ENCODE data around the gene CA14.
A peak's percentile ranks its signal among the peaks of the same experiment; 100 is the strongest.

Gene CA14

GRCh38 chr1:150256198-150256553 is 1.4 kb upstream of the CA14 start:
- H3K4me2 ChIP-seq (ENCODE audit: low read depth, low read length, poor library complexity, severe bottlenecking), result peak overlapping the region; percentile 87
- no peaks in the 10 kb centered on the region for H3K9me2 ChIP-seq (replicated peaks; ENCODE audit: low read depth, low read length)
- no peak for TF ChIP-seq EZH2phosphoT487 (IDR thresholded peaks at IDR 0.05; ENCODE audit: borderline replicate concordance)
- TF ChIP-seq CTCF (conservative IDR thresholded peaks at IDR 0.05; ENCODE audit: low read length), result no peak
- H3K36me3 ChIP-seq (ENCODE audit: insufficient read depth, low read length), result no peaks in the 10 kb centered on the region
- H3K9ac ChIP-seq (ENCODE audit: low read depth, low read length, poor library complexity, severe bottlenecking), result peak overlapping the region; percentile 70
- peak overlapping the region; percentile 98 for H2AFZ ChIP-seq (ENCODE audit: low read length)
- H3F3A ChIP-seq (ENCODE audit: low read depth), result no peaks in the 10 kb centered on the region
- no peaks in the 10 kb centered on the region for H3K27me3 ChIP-seq (ENCODE audit: insufficient read depth, low read length, poor library complexity, severe bottlenecking)
- peak overlapping the region; percentile 70 for H3K4me3 ChIP-seq (ENCODE audit: low read length, poor library complexity, severe bottlenecking)
- peaks cover 4% of the 10 kb centered on the region for H3K4me1 ChIP-seq (ENCODE audit: insufficient read depth, low read length, poor library complexity, severe bottlenecking)
- no peaks in the 10 kb centered on the region for H4K20me1 ChIP-seq (ENCODE audit: insufficient read depth, low read length, poor library complexity, severe bottlenecking)
- H3K79me2 ChIP-seq (ENCODE audit: insufficient read depth, low read length), result no peaks in the 10 kb centered on the region
- H3K9me3 ChIP-seq (ENCODE audit: insufficient read depth, low read depth, low read length), result no peaks in the 10 kb centered on the region

DNA sequence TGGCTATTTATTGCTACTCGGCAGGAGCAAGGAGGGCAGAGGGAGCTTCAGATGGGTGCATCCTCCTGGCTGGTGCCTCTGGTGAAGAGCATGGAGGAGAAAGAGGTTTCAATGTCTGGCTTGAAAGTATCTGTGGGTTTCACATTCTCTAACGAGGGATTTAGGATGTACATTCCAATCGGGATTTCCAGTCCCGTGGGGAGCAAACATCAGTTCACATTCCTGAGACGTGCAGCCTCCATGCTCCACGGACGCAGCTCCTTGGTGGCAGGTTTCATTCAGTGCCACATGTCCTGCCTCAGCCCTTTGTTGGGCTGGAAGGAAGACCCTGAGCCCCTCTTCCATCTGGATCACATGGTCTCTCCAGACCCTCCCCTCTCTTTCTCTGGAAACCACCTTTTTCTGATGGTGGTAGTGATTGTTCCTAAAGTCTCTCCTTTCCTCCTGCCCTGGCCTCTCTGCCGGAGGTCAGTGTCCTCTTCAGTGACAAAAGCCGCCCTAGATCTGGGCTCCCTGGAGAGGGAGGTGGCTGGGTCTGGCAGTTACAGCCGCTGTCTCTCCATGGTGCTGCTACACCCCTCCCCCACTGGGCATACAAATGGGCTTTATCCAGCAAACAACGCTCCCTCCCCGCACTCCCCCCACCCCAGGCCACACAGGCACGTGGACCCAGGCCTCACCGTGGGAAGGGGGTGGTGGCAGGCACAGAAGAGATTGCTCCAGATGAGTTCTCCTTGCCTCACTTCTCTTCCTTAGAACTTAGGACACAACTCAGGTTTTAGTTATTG is 826 bp upstream of the CA14 start:
- Histone ChIP-seq H2AFZ (ENCODE audit: low read length) (peak overlapping the region; percentile 98; the same call in 1 of the 2 replicates), H3K9me2 (replicated peaks; ENCODE audit: low read depth, low read length) (no peaks in the 10 kb centered on the region), H3F3A (ENCODE audit: low read depth) (no peaks in the 10 kb centered on the region), H3K79me2 (ENCODE audit: insufficient read depth, low read length) (no peaks in the 10 kb centered on the region), H3K4me2 (ENCODE audit: low read depth, low read length, poor library complexity, severe bottlenecking) (peak overlapping the region; percentile 87), H3K36me3 (ENCODE audit: insufficient read depth, low read length) (no peaks in the 10 kb centered on the region), H3K4me3 (ENCODE audit: low read length, poor library complexity, severe bottlenecking) (no peak overlapping the region), H3K9me3 (ENCODE audit: insufficient read depth, low read depth, low read length) (no peaks in the 10 kb centered on the region), H3K4me1 (ENCODE audit: insufficient read depth, low read length, poor library complexity, severe bottlenecking) (peaks cover 4% of the 10 kb centered on the region), H3K9ac (ENCODE audit: low read depth, low read length, poor library complexity, severe bottlenecking) (no peak overlapping the region), H3K27me3 (ENCODE audit: insufficient read depth, low read length, poor library complexity, severe bottlenecking) (no peaks in the 10 kb centered on the region), H4K20me1 (ENCODE audit: insufficient read depth, low read length, poor library complexity, severe bottlenecking) (no peaks in the 10 kb centered on the region)
- TF ChIP-seq CTCF (conservative IDR thresholded peaks at IDR 0.05; ENCODE audit: low read length) (no peak), EZH2phosphoT487 (IDR thresholded peaks at IDR 0.05; ENCODE audit: borderline replicate concordance) (no peak)

- Histone ChIP-seq H3K9ac (ENCODE audit: low read depth, low read length, poor library complexity, severe bottlenecking) (no peak overlapping the region), H3K9me3 (ENCODE audit: insufficient read depth, low read depth, low read length) (no peaks in the 10 kb centered on the region), H3K9me2 (replicated peaks; ENCODE audit: low read depth, low read length) (no peaks in the 10 kb centered on the region), H4K20me1 (ENCODE audit: insufficient read depth, low read length, poor library complexity, severe bottlenecking) (no peaks in the 10 kb centered on the region), H3K79me2 (ENCODE audit: insufficient read depth, low read length) (no peaks in the 10 kb centered on the region), H3F3A (ENCODE audit: low read depth) (no peaks in the 10 kb centered on the region), H3K27me3 (ENCODE audit: insufficient read depth, low read length, poor library complexity, severe bottlenecking) (no peaks in the 10 kb centered on the region), H3K36me3 (ENCODE audit: insufficient read depth, low read length) (no peaks in the 10 kb centered on the region), H3K4me1 (ENCODE audit: insufficient read depth, low read length, poor library complexity, severe bottlenecking) (peaks cover 4% of the 10 kb centered on the region), H3K4me3 (ENCODE audit: low read length, poor library complexity, severe bottlenecking) (no peak overlapping the region), H3K4me2 (ENCODE audit: low read depth, low read length, poor library complexity, severe bottlenecking) (no peak overlapping the region), H2AFZ (ENCODE audit: low read length) (no peak overlapping the region)
- TF ChIP-seq EZH2phosphoT487 (IDR thresholded peaks at IDR 0.05; ENCODE audit: borderline replicate concordance) (no peak), CTCF (conservative IDR thresholded peaks at IDR 0.05; ENCODE audit: low read length) (no peak)
Observed at GRCh38 chr1:150259217-150259616, 1.6 kb downstream of the CA14 start.

Data from Loucy (cell line).